ELR (cell line): Measurements from ENCODE around the gene NXF3.
"Not testable (repeated sequence)": the region's sequence is repeated elsewhere in the genome, so short reads cannot be mapped to it uniquely, and the experiment has no call there.

Experiments used
- DNase-seq: peaks from one replicate; pipeline ENCODE4 v3.0.0-alpha.2; 2015; ENCODE audit warnings: low read depth

Gene NXF3

GRCh38 chrX:103092942-103093341, at the start of gene NXF3:
NXF3 (minus strand) TSS chrX:103093143; CDS start chrX:103093023, 120 bp downstream.
- no peak for DNase-seq

GRCh38 chrX:103136528-103136927, 43.6 kb upstream of the NXF3 start:
- not testable (repeated sequence) for DNase-seq

GRCh38 chrX:103124284-103124683, 31.3 kb upstream of the NXF3 start:
- DNase-seq, result no peak

GRCh38 chrX:103120748-103121147, 27.8 kb upstream of the NXF3 start:
- no peak for DNase-seq

GRCh38 chrX:103116970-103117369, 24.0 kb upstream of the NXF3 start:
- not testable (repeated sequence) for DNase-seq

- not testable (repeated sequence) for DNase-seq
Measured at GRCh38 chrX:103109497-103109896, 16.6 kb upstream of the NXF3 start.

- no peak for DNase-seq
Measured at GRCh38 chrX:103107836-103108235, 14.9 kb upstream of the NXF3 start.

- DNase-seq, result not testable (repeated sequence)
Measured at GRCh38 chrX:103107227-103107737, 14.3 kb upstream of the NXF3 start.

GRCh38 chrX:103104370-103104769, 11.4 kb upstream of the NXF3 start:
- DNase-seq, result not testable (repeated sequence)

GRCh38 chrX:103103866-103104265, 10.9 kb upstream of the NXF3 start:
- not testable (repeated sequence) for DNase-seq

GRCh38 chrX:103101299-103102042, 8.5 kb upstream of the NXF3 start:
- DNase-seq, result no peak

GRCh38 chrX:103100484-103100883, 7.5 kb upstream of the NXF3 start:
- no peak for DNase-seq

- no peak for DNase-seq
Measured at GRCh38 chrX:103099691-103100090, 6.7 kb upstream of the NXF3 start.

GRCh38 chrX:103098488-103098887, 5.5 kb upstream of the NXF3 start:
- DNase-seq, result no peak

- DNase-seq, result no peak
Measured at GRCh38 chrX:103081051-103081450, 11.9 kb downstream of the NXF3 start.

GRCh38 chrX:103073467-103073866, 19.5 kb downstream of the NXF3 start:
- DNase-seq, result peak; percentile 55

- peak; percentile 73 for DNase-seq
Measured at GRCh38 chrX:103066606-103067005, 26.3 kb downstream of the NXF3 start.

GRCh38 chrX:103063918-103064434, 29.0 kb downstream of the NXF3 start, which contains the start of gene BEX1:
BEX1 (minus strand) TSS chrX:103064171; CDS start chrX:103063274, 897 bp downstream.
- DNase-seq, result peak; percentile 84

- DNase-seq, result peak; percentile 52
Measured at GRCh38 chrX:103063191-103063845, 29.6 kb downstream of the NXF3 start.

- DNase-seq, result peak; percentile 61
Measured at GRCh38 chrX:103061486-103061885, 31.5 kb downstream of the NXF3 start.

- no peak for DNase-seq
Measured at GRCh38 chrX:103056902-103057301, 36.0 kb downstream of the NXF3 start.

- no peak for DNase-seq
Measured at GRCh38 chrX:103052625-103053024, 40.3 kb downstream of the NXF3 start.

- no peak for DNase-seq
Measured at GRCh38 chrX:103051260-103051789, 41.6 kb downstream of the NXF3 start.
